SK-N-SH (cell line): ENCODE data around the gene FYN. TPM values are rescaled to one million over a fixed set of nuclear protein-coding genes. Genes with fewer than 3 reads are reported as not detected.

Source experiments
- CTCF ChIA-PET: fragments of 300-600, 350-600 bp; formaldehyde crosslinking; extraction: SDS; loops from one replicate; lab custom pipeline; 2021; lab: Yijun Ruan, JAX
- POLR2A ChIA-PET: fragments of 350-600 bp; sonication (Branson Sonifier 250); formaldehyde crosslinking; extraction: SDS; loops from one replicate; lab custom pipeline; 2020; ENCODE audit warnings: antibody characterized with exemption, inconsistent platforms; lab: Yijun Ruan, JAX
- DNase-seq: peaks from one replicate; pipeline ENCODE4 v3.0.0; 2012
- H2AFZ ChIP-seq: fragments of 200-600 bp; sonication (generic); 2 replicates; pipeline ENCODE4 v1.8.1; 2016; ENCODE audit warnings: antibody characterized with exemption, mild to moderate bottlenecking, low read depth
- H3F3A ChIP-seq: fragments of 200-600 bp; sonication (generic); replicated peaks from 2 replicates; pipeline ENCODE3; 2016; ENCODE audit warnings: antibody characterized with exemption, mild to moderate bottlenecking; ENCODE audit not compliant: insufficient read depth
- H3K27ac ChIP-seq, 2 experiments: fragments of 200-500 bp in 1 of 2; fragments of 200-600 bp in 1 of 2; sonication (Bioruptor generic) in 1 of 2; sonication (generic), shearing (Covaris generic) in 1 of 2; 2 replicates each; pipeline versions ENCODE4 v1.5.1 to v1.6.1; 2014 to 2016; ENCODE audit warnings: low read depth in 2 of 2, inconsistent platforms in 1 of 2, low read length in 1 of 2, mild to moderate bottlenecking in 1 of 2, mixed read lengths in 1 of 2
- H3K27me3 ChIP-seq: fragments of 200-600 bp; sonication (generic), shearing (Covaris generic); 2 replicates; pipeline ENCODE4 v1.6.1; 2016; ENCODE audit warnings: mixed run types; ENCODE audit not compliant: insufficient read depth
- H3K36me3 ChIP-seq, 2 experiments: fragments of 200-500 bp in 1 of 2; fragments of 200-600 bp in 1 of 2; sonication (Bioruptor generic) in 1 of 2; sonication (generic) in 1 of 2; replicated peaks in 1 of 2; 2 replicates each; pipeline versions ENCODE3 to v1.5.1; 2014 to 2016; ENCODE audit warnings: low read length in 1 of 2, mild to moderate bottlenecking in 1 of 2; ENCODE audit not compliant: insufficient read depth in 2 of 2, control insufficient read depth in 1 of 2
- H3K4me1 ChIP-seq, 2 experiments: fragments of 200-500 bp in 1 of 2; fragments of 200-600 bp in 1 of 2; sonication (Bioruptor generic) in 1 of 2; sonication (generic), shearing (Covaris generic) in 1 of 2; 2 replicates each; pipeline versions ENCODE4 v1.5.1 to v1.6.1; 2014 to 2016; ENCODE audit warnings: low read depth in 1 of 2, low read length in 1 of 2, mixed run types in 1 of 2; ENCODE audit not compliant: insufficient read depth in 2 of 2, control insufficient read depth in 1 of 2
- H3K4me2 ChIP-seq: fragments of 200-600 bp; sonication (generic), shearing (Covaris generic); 2 replicates; pipeline ENCODE4 v1.6.1; 2017; ENCODE audit warnings: mixed run types
- H3K4me3 ChIP-seq, 2 experiments: fragments of 200-500 bp in 1 of 2; fragments of 200-600 bp in 1 of 2; sonication (Bioruptor generic) in 1 of 2; sonication (generic), shearing (Covaris generic) in 1 of 2; 2 replicates each; pipeline versions ENCODE4 v1.5.1 to v1.8.1; 2014 to 2016; ENCODE audit warnings: low read depth in 2 of 2, inconsistent platforms in 1 of 2, low read length in 1 of 2, mild to moderate bottlenecking in 1 of 2, mixed read lengths in 1 of 2, moderate library complexity in 1 of 2
- H3K79me2 ChIP-seq: fragments of 200-600 bp; sonication (generic); 2 replicates; pipeline ENCODE4 v1.8.1; 2017; ENCODE audit warnings: mild to moderate bottlenecking; ENCODE audit not compliant: insufficient read depth
- H3K9ac ChIP-seq: fragments of 200-600 bp; sonication (generic); 2 replicates; pipeline ENCODE4 v1.6.1; 2017; ENCODE audit warnings: mixed run types
- H3K9me2 ChIP-seq: fragments of 200-600 bp; sonication (generic); 2 replicates; pipeline ENCODE4 v1.6.1; 2017; ENCODE audit warnings: mixed run types
- H3K9me3 ChIP-seq: fragments of 200-600 bp; sonication (generic); 2 replicates; pipeline ENCODE4 v1.6.1; 2017; ENCODE audit warnings: mixed run types, mild to moderate bottlenecking, moderate library complexity
- H4K20me1 ChIP-seq: fragments of 200-600 bp; sonication (generic); 2 replicates; pipeline ENCODE4 v1.6.1; 2017; ENCODE audit warnings: mild to moderate bottlenecking, mixed run types; ENCODE audit not compliant: insufficient read depth
- CHD2 ChIP-seq: fragments of 150-350 bp; IDR thresholded peaks from 2 replicates; pipeline ENCODE4 v1.6.1; 2018; ENCODE audit warnings: low read length; ENCODE audit not compliant: partially characterized antibody
- CTCF ChIP-seq: fragments of 200-600 bp; sonication (generic); IDR thresholded peaks from 2 replicates; pipeline ENCODE4 v1.6.1; 2017; ENCODE audit warnings: antibody characterized with exemption, mild to moderate bottlenecking, moderate library complexity
- ELF1 ChIP-seq: IDR thresholded peaks from 2 replicates; pipeline ENCODE4 v1.4.0; 2012
- EP300 ChIP-seq, 2 experiments: IDR thresholded peaks; 2 replicates each; pipeline versions ENCODE4 v1.4.0 to v1.6.1; 2012; ENCODE audit warnings: borderline replicate concordance in 1 of 2, low read depth in 1 of 2, low read length in 1 of 2
- EZH2phosphoT487 ChIP-seq: fragments of 200-600 bp; sonication (generic); IDR thresholded peaks from 2 replicates; pipeline ENCODE4 v1.6.1; 2017; ENCODE audit warnings: low read depth, mixed run types, mild to moderate bottlenecking, antibody characterized with exemption, moderate library complexity, borderline replicate concordance
- FOSL2 ChIP-seq: IDR thresholded peaks from 2 replicates; pipeline ENCODE4 v1.4.0; 2012; ENCODE audit warnings: low read depth, mild to moderate bottlenecking, moderate library complexity, borderline replicate concordance
- FOXM1 ChIP-seq: IDR thresholded peaks from 2 replicates; pipeline ENCODE4 v1.4.0; 2012; ENCODE audit warnings: low read depth, mild to moderate bottlenecking
- GABPA ChIP-seq: IDR thresholded peaks from 2 replicates; pipeline ENCODE4 v1.4.0; 2012; ENCODE audit warnings: low read depth, mild to moderate bottlenecking
- GATA2 ChIP-seq: sonication (generic); formaldehyde crosslinking; IDR thresholded peaks from 2 replicates; pipeline ENCODE4 v1.5.0; 2020; ENCODE audit warnings: mild to moderate bottlenecking, missing genetic modification reagents
- MAX ChIP-seq: IDR thresholded peaks from 2 replicates; pipeline ENCODE4 v1.4.0; 2012; ENCODE audit warnings: low read depth
- MEF2A ChIP-seq: IDR thresholded peaks from 2 replicates; pipeline ENCODE4 v1.4.0; 2012; ENCODE audit warnings: low read depth, borderline replicate concordance
- MXI1 ChIP-seq: IDR thresholded peaks from 2 replicates; pipeline ENCODE4 v1.6.1; 2012; ENCODE audit warnings: mild to moderate bottlenecking, low read depth, low read length, improper control_type of control experiment
- POLR2AphosphoS5 ChIP-seq: IDR thresholded peaks from 2 replicates; pipeline ENCODE4 v1.6.1; 2012; ENCODE audit warnings: low read depth, low read length
- RAD21 ChIP-seq: IDR thresholded peaks from 2 replicates; pipeline ENCODE4 v1.6.1; 2012; ENCODE audit warnings: mild to moderate bottlenecking, low read length
- RFX5 ChIP-seq: IDR thresholded peaks from 2 replicates; pipeline ENCODE4 v1.6.1; 2012; ENCODE audit warnings: mild to moderate bottlenecking, improper control_type of control experiment, low read length
- RXRA ChIP-seq: IDR thresholded peaks from 2 replicates; pipeline ENCODE4 v1.4.0; 2012; ENCODE audit warnings: low read depth, mild to moderate bottlenecking, borderline replicate concordance
- SIN3A ChIP-seq: IDR thresholded peaks from 2 replicates; pipeline ENCODE4 v1.6.1; 2012; ENCODE audit warnings: low read depth, mild to moderate bottlenecking, low read length, moderate library complexity, borderline replicate concordance
- TAF1 ChIP-seq: IDR thresholded peaks from 2 replicates; pipeline ENCODE4 v1.6.1; 2012; ENCODE audit warnings: low read depth, mild to moderate bottlenecking, low read length, moderate library complexity, borderline replicate concordance
- TCF12 ChIP-seq: IDR thresholded peaks from 2 replicates; pipeline ENCODE4 v1.4.0; 2012
- TEAD4 ChIP-seq: IDR thresholded peaks from 2 replicates; pipeline ENCODE4 v1.4.0; 2012; ENCODE audit warnings: mild to moderate bottlenecking, borderline replicate concordance; ENCODE audit not compliant: insufficient read depth
- YY1 ChIP-seq: IDR thresholded peaks from 2 replicates; pipeline ENCODE4 v1.4.0; 2012; ENCODE audit warnings: low read depth, mild to moderate bottlenecking
- WGBS: methylation state at CpG from one replicate; pipeline ENCODE4 v1.1.6; 2017; ENCODE audit warnings: low lambda C conversion rate; 5-methylcytosine and 5-hydroxymethylcytosine counted together
- polyA plus RNA-seq, 3 experiments: library from polyadenylated mRNA; depleted of rRNA; stranded (reverse); fragments of >200 nt; gene quantifications; 2 replicates each; pipeline ENCODE4 v1.2.3, GENCODE V29; 2012
- TF ChIP-seq, protein P1 (sequence below): IDR thresholded peaks from 2 replicates; pipeline ENCODE4 v1.4.0; 2012; ENCODE audit warnings: low read depth, borderline replicate concordance
- TF ChIP-seq, protein P2 (sequence below): IDR thresholded peaks from 2 replicates; pipeline ENCODE4 v1.6.1; 2012; ENCODE audit warnings: mild to moderate bottlenecking, low read depth, low read length, moderate library complexity
- TF ChIP-seq, protein P3 (sequence below): IDR thresholded peaks from 2 replicates; pipeline ENCODE4; 2012

Gene FYN
- polyA plus RNA-seq, 1 of the 3 experiments (the other 2 are of a cell fraction): 31.0 TPM

DNA sequence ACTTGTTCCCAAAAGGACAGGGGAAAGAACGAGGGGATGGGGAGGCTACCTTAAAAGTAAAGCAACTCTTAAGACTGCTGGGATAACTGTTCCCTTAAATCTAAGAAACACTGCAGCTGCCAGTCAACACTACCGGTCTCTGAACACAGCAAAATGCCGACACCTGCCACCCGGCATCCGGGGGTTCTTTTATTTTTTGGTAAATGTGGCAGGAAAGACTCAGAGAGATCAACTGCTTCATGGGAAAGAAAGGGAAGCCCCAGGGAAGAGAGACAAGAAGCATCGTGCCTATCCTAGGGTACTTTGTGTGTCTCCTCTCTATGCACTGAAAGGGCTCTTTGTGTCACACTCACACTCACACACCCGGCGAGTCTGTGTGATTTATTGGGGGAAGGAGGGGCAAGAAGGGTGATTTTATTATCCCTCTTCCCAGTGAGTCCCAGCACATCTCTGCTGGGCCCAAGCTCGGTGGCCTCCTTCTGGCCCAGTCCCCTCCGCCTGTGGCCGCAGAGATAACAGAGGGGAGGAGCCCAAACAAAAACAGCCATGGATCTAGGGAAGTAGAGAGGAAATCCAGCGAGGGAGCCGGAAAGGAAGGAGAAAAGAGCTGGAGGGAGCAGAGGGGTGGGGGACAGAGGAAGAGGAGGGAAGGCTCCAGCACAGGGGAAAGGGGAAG, 1.4 kb downstream of the FYN start:
- 7% methylated on average over 13 of the region's 13 CpGs for WGBS
- peaks cover 50% of the 10 kb centered on the region for H3K79me2 ChIP-seq
- peak overlapping the region; percentile 93 to 96 for H3K4me3 ChIP-seq
- no peaks in the 10 kb centered on the region for H3F3A ChIP-seq
- H2AFZ ChIP-seq: peak overlapping the region; percentile 73
- H3K36me3 ChIP-seq: no peaks in the 10 kb centered on the region
- ChIA-PET POLR2A (no interaction called here), CTCF (interaction anchor here (1.1 to 1.5 kb wide), 3 partner anchors 10 to 162 kb away, joined by 3 to 5 read pairs (median 3); no protein-coding TSS in a partner anchor)
- DNase-seq: peak; percentile 71
- no peaks in the 10 kb centered on the region for H3K9me3 ChIP-seq
- peaks cover 0 to 15% of the 10 kb centered on the region in 2 experiments; a peak in 2 of 4 replicates for H3K4me1 ChIP-seq
- H3K27ac ChIP-seq: peak overlapping the region; percentile 63 to 80; a peak in 3 of 4 replicates
- H3K9ac ChIP-seq: peak overlapping the region; percentile 76
- no peaks in the 10 kb centered on the region; the same call in 1 of the 2 replicates for H4K20me1 ChIP-seq
- no peaks in the 10 kb centered on the region for H3K27me3 ChIP-seq
- no peak; the same call in 1 of the 2 replicates for TF ChIP-seq MXI1
- no peak for TF ChIP-seq CHD2
- TF ChIP-seq ELF1: no peak
- TF ChIP-seq TAF1: no peak
- TF ChIP-seq, protein P1, sequence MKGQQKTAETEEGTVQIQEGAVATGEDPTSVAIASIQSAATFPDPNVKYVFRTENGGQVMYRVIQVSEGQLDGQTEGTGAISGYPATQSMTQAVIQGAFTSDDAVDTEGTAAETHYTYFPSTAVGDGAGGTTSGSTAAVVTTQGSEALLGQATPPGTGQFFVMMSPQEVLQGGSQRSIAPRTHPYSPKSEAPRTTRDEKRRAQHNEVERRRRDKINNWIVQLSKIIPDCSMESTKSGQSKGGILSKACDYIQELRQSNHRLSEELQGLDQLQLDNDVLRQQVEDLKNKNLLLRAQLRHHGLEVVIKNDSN: no peak
- TF ChIP-seq, protein P2, sequence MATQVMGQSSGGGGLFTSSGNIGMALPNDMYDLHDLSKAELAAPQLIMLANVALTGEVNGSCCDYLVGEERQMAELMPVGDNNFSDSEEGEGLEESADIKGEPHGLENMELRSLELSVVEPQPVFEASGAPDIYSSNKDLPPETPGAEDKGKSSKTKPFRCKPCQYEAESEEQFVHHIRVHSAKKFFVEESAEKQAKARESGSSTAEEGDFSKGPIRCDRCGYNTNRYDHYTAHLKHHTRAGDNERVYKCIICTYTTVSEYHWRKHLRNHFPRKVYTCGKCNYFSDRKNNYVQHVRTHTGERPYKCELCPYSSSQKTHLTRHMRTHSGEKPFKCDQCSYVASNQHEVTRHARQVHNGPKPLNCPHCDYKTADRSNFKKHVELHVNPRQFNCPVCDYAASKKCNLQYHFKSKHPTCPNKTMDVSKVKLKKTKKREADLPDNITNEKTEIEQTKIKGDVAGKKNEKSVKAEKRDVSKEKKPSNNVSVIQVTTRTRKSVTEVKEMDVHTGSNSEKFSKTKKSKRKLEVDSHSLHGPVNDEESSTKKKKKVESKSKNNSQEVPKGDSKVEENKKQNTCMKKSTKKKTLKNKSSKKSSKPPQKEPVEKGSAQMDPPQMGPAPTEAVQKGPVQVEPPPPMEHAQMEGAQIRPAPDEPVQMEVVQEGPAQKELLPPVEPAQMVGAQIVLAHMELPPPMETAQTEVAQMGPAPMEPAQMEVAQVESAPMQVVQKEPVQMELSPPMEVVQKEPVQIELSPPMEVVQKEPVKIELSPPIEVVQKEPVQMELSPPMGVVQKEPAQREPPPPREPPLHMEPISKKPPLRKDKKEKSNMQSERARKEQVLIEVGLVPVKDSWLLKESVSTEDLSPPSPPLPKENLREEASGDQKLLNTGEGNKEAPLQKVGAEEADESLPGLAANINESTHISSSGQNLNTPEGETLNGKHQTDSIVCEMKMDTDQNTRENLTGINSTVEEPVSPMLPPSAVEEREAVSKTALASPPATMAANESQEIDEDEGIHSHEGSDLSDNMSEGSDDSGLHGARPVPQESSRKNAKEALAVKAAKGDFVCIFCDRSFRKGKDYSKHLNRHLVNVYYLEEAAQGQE: no peak
- TF ChIP-seq FOXM1: no peak
- TF ChIP-seq RXRA: no peak
- TF ChIP-seq EP300 (IDR thresholded peaks at IDR 0.05; ENCODE audit: borderline replicate concordance in 1 of 2, low read depth in 1 of 2, low read length in 1 of 2): no peak
- TF ChIP-seq, protein P3, sequence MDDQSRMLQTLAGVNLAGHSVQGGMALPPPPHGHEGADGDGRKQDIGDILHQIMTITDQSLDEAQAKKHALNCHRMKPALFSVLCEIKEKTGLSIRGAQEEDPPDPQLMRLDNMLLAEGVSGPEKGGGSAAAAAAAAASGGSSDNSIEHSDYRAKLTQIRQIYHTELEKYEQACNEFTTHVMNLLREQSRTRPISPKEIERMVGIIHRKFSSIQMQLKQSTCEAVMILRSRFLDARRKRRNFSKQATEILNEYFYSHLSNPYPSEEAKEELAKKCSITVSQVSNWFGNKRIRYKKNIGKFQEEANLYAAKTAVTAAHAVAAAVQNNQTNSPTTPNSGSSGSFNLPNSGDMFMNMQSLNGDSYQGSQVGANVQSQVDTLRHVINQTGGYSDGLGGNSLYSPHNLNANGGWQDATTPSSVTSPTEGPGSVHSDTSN: no peak
- TF ChIP-seq TEAD4: no peak
- TF ChIP-seq EZH2phosphoT487: no peak
- no peak for TF ChIP-seq MEF2A
- TF ChIP-seq GATA2 (CRISPR knock-in tag): peak; percentile 59; the same call in 1 of the 2 replicates
- TF ChIP-seq RAD21: peak; percentile 15; the same call in 1 of the 2 replicates
- TF ChIP-seq GABPA: peak; percentile 41
- no peak for TF ChIP-seq POLR2AphosphoS5
- TF ChIP-seq TCF12: no peak
- TF ChIP-seq RFX5: no peak
- no peak for TF ChIP-seq MAX
- no peak for TF ChIP-seq CTCF
- no peak for TF ChIP-seq SIN3A
- no peak for TF ChIP-seq FOSL2
- TF ChIP-seq YY1: no peak
- H3K4me2 ChIP-seq: peak overlapping the region; percentile 91
- no peaks in the 10 kb centered on the region for H3K9me2 ChIP-seq
